ENCODE data around the gene NRARP. TPM values are rescaled to one million over a fixed set of nuclear protein-coding genes. Genes with fewer than 3 reads are reported as not detected.
"Not testable (repeated sequence)": the region's sequence is repeated elsewhere in the genome, so short reads cannot be mapped to it uniquely, and the experiment has no call there.

Gene NRARP
- total and polyA plus RNA-seq, 2 donors = 1.6 to 3.1 TPM

- 93% methylated on average over 12 of the region's 12 CpGs for WGBS
- DNase-seq (ENCODE audit: low read depth in 6 of 9, low spot score in 9 of 9); H3K36me3 ChIP-seq (ENCODE audit: control insufficient read depth in 2 of 2, insufficient read depth in 2 of 2, low read length in 1 of 2); H3K27me3 ChIP-seq (ENCODE audit: control insufficient read depth in 2 of 2, insufficient read depth in 1 of 2, low read length in 1 of 2); H3K4me1 ChIP-seq (ENCODE audit: control insufficient read depth in 2 of 2, insufficient read depth in 2 of 2, low read length in 2 of 2); H3K27ac ChIP-seq (ENCODE audit: low read depth in 1 of 2, low read length in 1 of 2); H3K4me3 ChIP-seq (ENCODE audit: low read length in 2 of 2); H3K9me3 ChIP-seq (ENCODE audit: control insufficient read depth in 2 of 2, insufficient read depth in 1 of 2, low read length in 1 of 2): not testable (repeated sequence)
Measured at GRCh38 chr9:137339908-137340462, 37.9 kb upstream of the NRARP start.

GRCh38 chr9:137339045-137339907 lies 37.2 kb upstream of the NRARP start:
- Histone ChIP-seq H3K4me1 (ENCODE audit: control insufficient read depth in 2 of 2, insufficient read depth in 2 of 2, low read length in 2 of 2) (no peaks in the 10 kb centered on the region), H3K9me3 (ENCODE audit: control insufficient read depth in 2 of 2, insufficient read depth in 1 of 2, low read length in 1 of 2) (peaks cover 0 to 3% of the 10 kb centered on the region in 2 donors), H3K36me3 (ENCODE audit: control insufficient read depth in 2 of 2, insufficient read depth in 2 of 2, low read length in 1 of 2) (no peaks in the 10 kb centered on the region), H3K27ac (ENCODE audit: low read depth in 1 of 2, low read length in 1 of 2) (no peak overlapping the region), H3K27me3 (ENCODE audit: control insufficient read depth in 2 of 2, insufficient read depth in 1 of 2, low read length in 1 of 2) (no peaks in the 10 kb centered on the region), H3K4me3 (ENCODE audit: low read length in 2 of 2) (no peak overlapping the region)
- DNase-seq (ENCODE audit: low read depth in 6 of 9, low spot score in 9 of 9) = no peak
- WGBS = 95% methylated on average over 7 of the region's 7 CpGs

GRCh38 chr9:137336735-137337134 lies 34.7 kb upstream of the NRARP start:
- Histone ChIP-seq H3K4me1 (ENCODE audit: control insufficient read depth in 2 of 2, insufficient read depth in 2 of 2, low read length in 2 of 2) (no peaks in the 10 kb centered on the region), H3K27ac (ENCODE audit: low read depth in 1 of 2, low read length in 1 of 2) (no peak overlapping the region), H3K36me3 (ENCODE audit: control insufficient read depth in 2 of 2, insufficient read depth in 2 of 2, low read length in 1 of 2) (no peaks in the 10 kb centered on the region), H3K4me3 (ENCODE audit: low read length in 2 of 2) (no peak overlapping the region), H3K27me3 (ENCODE audit: control insufficient read depth in 2 of 2, insufficient read depth in 1 of 2, low read length in 1 of 2) (no peaks in the 10 kb centered on the region), H3K9me3 (ENCODE audit: control insufficient read depth in 2 of 2, insufficient read depth in 1 of 2, low read length in 1 of 2) (peaks cover 0 to 3% of the 10 kb centered on the region in 2 donors)
- no peak for DNase-seq (ENCODE audit: low read depth in 6 of 9, low spot score in 9 of 9)
- WGBS = 97% methylated on average over 2 of the region's 2 CpGs

GRCh38 chr9:137333016-137333671 lies 31.1 kb upstream of the NRARP start:
- no peak for DNase-seq (ENCODE audit: low read depth in 6 of 9, low spot score in 9 of 9)
- H3K9me3 ChIP-seq (ENCODE audit: control insufficient read depth in 2 of 2, insufficient read depth in 1 of 2, low read length in 1 of 2) = peaks cover 0 to 7% of the 10 kb centered on the region in 2 donors
- no peak overlapping the region for H3K4me3 ChIP-seq (ENCODE audit: low read length in 2 of 2)
- no peaks in the 10 kb centered on the region for H3K36me3 ChIP-seq (ENCODE audit: control insufficient read depth in 2 of 2, insufficient read depth in 2 of 2, low read length in 1 of 2)
- no peaks in the 10 kb centered on the region for H3K27me3 ChIP-seq (ENCODE audit: control insufficient read depth in 2 of 2, insufficient read depth in 1 of 2, low read length in 1 of 2)
- no peak overlapping the region for H3K27ac ChIP-seq (ENCODE audit: low read depth in 1 of 2, low read length in 1 of 2)
- 87% methylated on average over 21 of the region's 21 CpGs for WGBS
- no peaks in the 10 kb centered on the region for H3K4me1 ChIP-seq (ENCODE audit: control insufficient read depth in 2 of 2, insufficient read depth in 2 of 2, low read length in 2 of 2)

- Histone ChIP-seq H3K9me3 (ENCODE audit: control insufficient read depth in 2 of 2, insufficient read depth in 1 of 2, low read length in 1 of 2) (peaks cover 0 to 7% of the 10 kb centered on the region in 2 donors), H3K4me1 (ENCODE audit: control insufficient read depth in 2 of 2, insufficient read depth in 2 of 2, low read length in 2 of 2) (no peaks in the 10 kb centered on the region), H3K4me3 (ENCODE audit: low read length in 2 of 2) (no peak overlapping the region), H3K27ac (ENCODE audit: low read depth in 1 of 2, low read length in 1 of 2) (no peak overlapping the region), H3K27me3 (ENCODE audit: control insufficient read depth in 2 of 2, insufficient read depth in 1 of 2, low read length in 1 of 2) (no peaks in the 10 kb centered on the region), H3K36me3 (ENCODE audit: control insufficient read depth in 2 of 2, insufficient read depth in 2 of 2, low read length in 1 of 2) (no peaks in the 10 kb centered on the region)
- WGBS = 97% methylated on average over 9 of the region's 9 CpGs
- DNase-seq (ENCODE audit: low read depth in 6 of 9, low spot score in 9 of 9) = no peak
Measured at GRCh38 chr9:137331929-137332328, 29.9 kb upstream of the NRARP start.

GRCh38 chr9:137330689-137331088 lies 28.6 kb upstream of the NRARP start:
- DNase-seq (ENCODE audit: low read depth in 6 of 9, low spot score in 9 of 9) = no peak
- H3K36me3 ChIP-seq (ENCODE audit: control insufficient read depth in 2 of 2, insufficient read depth in 2 of 2, low read length in 1 of 2) = no peaks in the 10 kb centered on the region
- H3K27ac ChIP-seq (ENCODE audit: low read depth in 1 of 2, low read length in 1 of 2) = no peak overlapping the region
- peaks cover 0 to 3% of the 10 kb centered on the region in 2 donors for H3K4me1 ChIP-seq (ENCODE audit: control insufficient read depth in 2 of 2, insufficient read depth in 2 of 2, low read length in 2 of 2)
- WGBS = 92% methylated on average over 6 of the region's 6 CpGs
- H3K4me3 ChIP-seq (ENCODE audit: low read length in 2 of 2) = no peak overlapping the region
- peaks cover 0 to 4% of the 10 kb centered on the region in 2 donors for H3K9me3 ChIP-seq (ENCODE audit: control insufficient read depth in 2 of 2, insufficient read depth in 1 of 2, low read length in 1 of 2)
- no peaks in the 10 kb centered on the region for H3K27me3 ChIP-seq (ENCODE audit: control insufficient read depth in 2 of 2, insufficient read depth in 1 of 2, low read length in 1 of 2)

- H3K4me3 ChIP-seq (ENCODE audit: low read length in 2 of 2); H3K9me3 ChIP-seq (ENCODE audit: control insufficient read depth in 2 of 2, insufficient read depth in 1 of 2, low read length in 1 of 2); H3K27me3 ChIP-seq (ENCODE audit: control insufficient read depth in 2 of 2, insufficient read depth in 1 of 2, low read length in 1 of 2); H3K36me3 ChIP-seq (ENCODE audit: control insufficient read depth in 2 of 2, insufficient read depth in 2 of 2, low read length in 1 of 2); DNase-seq (ENCODE audit: low read depth in 6 of 9, low spot score in 9 of 9); H3K4me1 ChIP-seq (ENCODE audit: control insufficient read depth in 2 of 2, insufficient read depth in 2 of 2, low read length in 2 of 2); H3K27ac ChIP-seq (ENCODE audit: low read depth in 1 of 2, low read length in 1 of 2): not testable (repeated sequence)
- WGBS = 68% methylated on average over 23 of the region's 26 CpGs
Measured at GRCh38 chr9:137329590-137329989, 27.5 kb upstream of the NRARP start.

- H3K9me3 ChIP-seq (ENCODE audit: control insufficient read depth in 2 of 2, insufficient read depth in 1 of 2, low read length in 1 of 2) = peaks cover 0 to 11% of the 10 kb centered on the region in 2 donors
- WGBS = 86% methylated on average over 8 of the region's 8 CpGs
- H3K36me3 ChIP-seq (ENCODE audit: control insufficient read depth in 2 of 2, insufficient read depth in 2 of 2, low read length in 1 of 2); H3K4me1 ChIP-seq (ENCODE audit: control insufficient read depth in 2 of 2, insufficient read depth in 2 of 2, low read length in 2 of 2); DNase-seq (ENCODE audit: low read depth in 6 of 9, low spot score in 9 of 9); H3K4me3 ChIP-seq (ENCODE audit: low read length in 2 of 2); H3K27me3 ChIP-seq (ENCODE audit: control insufficient read depth in 2 of 2, insufficient read depth in 1 of 2, low read length in 1 of 2); H3K27ac ChIP-seq (ENCODE audit: low read depth in 1 of 2, low read length in 1 of 2): not testable (repeated sequence)
Measured at GRCh38 chr9:137327641-137328550, 25.8 kb upstream of the NRARP start.

All from thymus (tissue), 11 donors.